NCI-H2227 (cell line): ENCODE measurements around the gene C19orf47.

Source experiments
- DNase-seq: peaks from one replicate; lab custom pipeline; 2025; ENCODE audit not compliant: unreplicated experiment; lab: John Stamatoyannopoulos, UW

The C19orf47 gene

GRCh38 chr19:40320558-40320935 is 27.6 kb downstream of the C19orf47 start:
- no peak for DNase-seq

GRCh38 chr19:40317338-40317737 is 30.9 kb downstream of the C19orf47 start:
- DNase-seq: no peak

DNA sequence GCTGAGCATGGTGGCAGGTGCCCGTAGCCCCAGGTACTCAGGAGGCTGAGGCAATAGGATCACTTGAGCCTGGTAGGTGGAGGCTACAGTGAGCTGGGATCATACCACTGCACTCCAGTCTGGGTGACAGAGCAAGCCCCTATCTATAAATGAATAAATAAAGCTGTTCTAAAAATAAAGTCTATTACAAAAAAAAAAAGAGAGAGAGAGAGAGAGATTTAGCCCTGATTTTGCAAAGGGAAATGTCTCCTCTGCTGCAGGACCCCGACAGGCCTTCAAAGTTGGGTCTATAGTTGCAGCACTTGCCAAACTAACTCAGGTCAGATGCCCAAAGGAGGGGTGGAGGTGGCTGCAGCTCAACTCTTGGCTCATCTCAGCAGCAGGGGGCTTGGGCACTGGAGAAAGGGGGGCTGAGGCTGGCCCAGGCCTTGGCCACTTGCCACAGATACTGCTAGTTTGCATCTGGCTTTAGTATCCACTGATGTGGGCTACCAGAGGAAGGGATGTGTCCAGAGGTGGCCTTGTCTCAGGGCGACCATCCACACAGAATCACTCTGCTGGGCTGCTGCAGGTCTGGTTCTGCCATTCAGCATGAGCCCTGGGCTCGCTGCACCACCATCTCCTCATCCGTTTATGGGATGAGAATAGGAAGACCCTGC is 32.3 kb downstream of the C19orf47 start:
- DNase-seq: no peak

- DNase-seq: no peak
Measured at GRCh38 chr19:40314656-40315055, 33.5 kb downstream of the C19orf47 start.

DNA sequence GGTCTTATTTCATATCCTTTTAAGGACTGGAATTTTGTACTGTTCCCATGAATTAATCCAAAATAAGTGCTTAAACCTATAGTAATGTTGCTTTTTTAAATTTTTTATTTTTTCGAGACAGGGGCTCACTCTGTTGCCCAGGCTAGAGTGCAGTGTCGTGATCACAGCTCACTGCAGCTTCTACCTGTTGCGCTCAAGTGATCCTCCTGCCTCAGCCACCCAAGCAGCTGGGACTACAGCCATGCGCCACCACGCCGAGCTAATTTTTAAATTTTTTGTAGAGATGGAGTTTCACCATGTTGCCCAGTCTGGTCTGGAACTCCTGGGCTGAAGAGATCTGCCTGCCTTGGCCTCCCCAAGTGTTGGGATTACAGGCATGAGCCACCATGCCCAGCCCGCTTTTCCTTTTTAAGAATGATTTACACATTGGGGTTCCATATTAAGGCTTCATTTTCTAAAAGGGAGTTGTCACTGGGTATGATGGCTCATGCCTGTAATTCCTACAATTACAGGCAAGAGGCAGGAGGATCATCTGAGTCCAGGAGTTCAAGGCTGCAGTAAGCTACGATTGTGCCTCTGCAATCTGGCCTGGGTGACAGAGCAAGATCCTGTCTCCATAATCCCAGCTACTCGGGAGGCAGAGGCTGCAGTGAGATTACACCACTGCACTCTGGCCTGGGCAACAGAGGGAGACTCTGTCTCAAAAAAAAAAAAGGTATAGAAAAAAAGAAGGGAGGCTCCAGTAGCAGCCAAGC is 34.8 kb downstream of the C19orf47 start:
- no peak for DNase-seq

GRCh38 chr19:40312533-40312932 is 35.7 kb downstream of the C19orf47 start:
- no peak for DNase-seq

- DNase-seq: no peak
Measured at GRCh38 chr19:40309666-40310065, 38.5 kb downstream of the C19orf47 start.

- peak; percentile 96 for DNase-seq
Measured at GRCh38 chr19:40305403-40305802, 42.8 kb downstream of the C19orf47 start.

- no peak for DNase-seq
Measured at GRCh38 chr19:40304306-40304705, 43.9 kb downstream of the C19orf47 start.

DNA sequence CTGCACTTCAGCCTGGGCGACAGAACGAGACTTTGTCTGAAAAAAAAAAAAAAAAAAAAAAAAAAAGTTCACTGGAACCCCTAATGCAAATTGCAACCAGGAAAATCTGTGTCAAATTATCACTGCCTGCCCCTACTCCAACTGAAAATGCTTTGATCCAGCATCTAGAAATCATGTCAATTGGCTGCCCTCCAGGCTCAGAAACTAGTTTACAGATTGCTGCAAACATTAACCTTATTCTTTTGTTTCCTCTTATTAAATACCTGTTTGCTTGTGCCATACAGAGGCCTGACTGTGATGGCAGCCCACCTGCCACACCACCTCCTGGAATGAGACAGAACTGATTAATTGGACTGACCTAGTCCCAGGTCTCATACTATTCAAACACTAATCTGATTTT is 44.4 kb downstream of the C19orf47 start:
- DNase-seq: no peak

DNA sequence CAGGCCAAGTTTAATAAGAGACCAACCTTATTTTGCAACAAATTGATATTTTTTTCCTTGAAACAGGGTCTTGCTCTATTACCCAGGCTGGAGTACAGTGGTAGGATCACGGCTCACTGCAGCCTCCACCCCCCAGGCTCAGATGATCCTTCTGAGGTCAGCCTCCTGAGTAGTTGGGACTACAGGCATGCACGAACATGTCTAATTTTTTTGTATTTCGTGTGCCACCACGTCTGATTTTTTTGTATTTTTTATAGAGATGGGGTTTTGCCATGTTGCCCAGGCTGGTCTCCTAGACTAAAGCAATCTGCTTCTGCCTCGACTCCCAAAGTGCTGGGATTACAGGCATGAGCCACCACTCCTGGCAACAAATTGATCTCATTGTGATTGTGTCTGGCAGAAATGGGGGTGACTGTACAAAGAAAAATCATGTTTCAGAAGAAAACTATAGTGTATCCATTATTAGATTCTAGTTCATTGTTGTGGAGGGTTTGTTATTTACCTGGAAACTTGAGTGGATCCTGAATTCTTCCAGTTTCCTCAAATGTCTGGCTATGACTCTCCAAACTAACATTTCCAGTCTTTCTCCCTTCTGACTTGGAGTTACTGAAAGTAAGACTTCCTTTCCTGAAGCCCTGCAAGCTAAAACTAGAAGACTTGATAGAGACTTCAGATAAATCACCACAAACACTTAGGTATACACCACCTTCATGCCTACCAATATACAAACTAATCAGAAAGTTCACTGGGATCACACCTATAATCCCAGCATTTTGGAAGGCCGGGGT is 45.8 kb downstream of the C19orf47 start:
- no peak for DNase-seq

DNA sequence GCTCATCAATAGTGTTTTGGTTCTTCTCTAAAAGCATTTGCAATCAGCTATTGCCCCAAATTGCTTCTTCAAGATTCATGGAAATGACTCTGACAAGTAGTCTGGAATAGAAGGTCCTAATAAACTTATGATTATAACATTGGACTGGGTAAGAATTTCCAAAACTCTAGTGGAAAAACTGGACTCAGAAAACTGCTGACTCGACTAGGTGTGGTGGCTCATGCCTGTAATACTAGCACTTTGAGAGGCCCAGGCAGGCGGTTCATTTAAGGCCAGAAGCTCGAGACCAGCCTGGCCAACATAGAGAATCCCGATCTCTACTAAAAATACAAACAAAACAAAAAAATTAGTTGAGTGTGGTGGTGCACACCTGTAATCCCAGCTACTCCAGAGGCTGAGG is 47.5 kb downstream of the C19orf47 start:
- no peak for DNase-seq

DNA sequence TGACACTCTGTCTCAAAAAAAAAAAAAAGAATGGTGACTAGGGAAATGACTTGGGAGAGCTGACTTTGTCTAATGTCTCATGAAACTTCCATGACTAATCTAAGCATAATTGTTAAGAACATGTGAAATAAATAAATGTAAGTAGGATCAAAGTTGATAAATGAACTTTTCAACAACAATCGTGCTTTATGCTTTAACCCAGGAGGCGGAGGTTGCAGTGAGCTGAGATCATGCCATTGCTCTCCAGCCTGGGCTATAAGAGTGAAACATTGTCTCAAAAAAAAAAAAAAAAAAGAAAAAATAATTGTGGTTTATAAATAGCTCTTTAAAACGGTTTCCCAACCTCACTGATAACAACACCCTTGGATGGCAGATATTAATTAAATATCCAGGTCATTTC is 50.2 kb downstream of the C19orf47 start:
- DNase-seq: no peak

- no peak for DNase-seq
Measured at GRCh38 chr19:40294560-40294959, 53.6 kb downstream of the C19orf47 start.

DNA sequence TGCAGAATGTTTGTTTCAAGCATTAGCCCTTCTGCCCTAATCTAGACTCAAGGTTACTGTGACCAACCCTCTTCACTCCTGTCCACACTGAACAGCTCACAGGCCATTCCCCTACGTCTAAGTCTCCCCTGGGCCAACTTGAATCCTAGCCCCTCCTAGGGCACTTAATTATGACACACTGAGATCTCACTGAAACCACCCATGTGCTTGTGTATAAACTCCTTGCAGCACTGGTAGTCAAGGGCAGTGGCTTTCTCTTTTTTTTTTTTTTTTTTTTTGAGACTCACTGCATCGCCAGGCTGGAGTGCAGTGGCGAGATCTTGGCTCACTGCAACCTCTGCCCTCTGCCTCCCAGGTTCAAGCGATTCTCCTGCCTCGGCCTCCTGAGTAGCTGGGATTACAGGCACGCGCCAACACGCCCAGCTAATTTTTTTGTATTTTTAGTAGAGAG is 61.2 kb downstream of the C19orf47 start:
- DNase-seq: no peak

DNA sequence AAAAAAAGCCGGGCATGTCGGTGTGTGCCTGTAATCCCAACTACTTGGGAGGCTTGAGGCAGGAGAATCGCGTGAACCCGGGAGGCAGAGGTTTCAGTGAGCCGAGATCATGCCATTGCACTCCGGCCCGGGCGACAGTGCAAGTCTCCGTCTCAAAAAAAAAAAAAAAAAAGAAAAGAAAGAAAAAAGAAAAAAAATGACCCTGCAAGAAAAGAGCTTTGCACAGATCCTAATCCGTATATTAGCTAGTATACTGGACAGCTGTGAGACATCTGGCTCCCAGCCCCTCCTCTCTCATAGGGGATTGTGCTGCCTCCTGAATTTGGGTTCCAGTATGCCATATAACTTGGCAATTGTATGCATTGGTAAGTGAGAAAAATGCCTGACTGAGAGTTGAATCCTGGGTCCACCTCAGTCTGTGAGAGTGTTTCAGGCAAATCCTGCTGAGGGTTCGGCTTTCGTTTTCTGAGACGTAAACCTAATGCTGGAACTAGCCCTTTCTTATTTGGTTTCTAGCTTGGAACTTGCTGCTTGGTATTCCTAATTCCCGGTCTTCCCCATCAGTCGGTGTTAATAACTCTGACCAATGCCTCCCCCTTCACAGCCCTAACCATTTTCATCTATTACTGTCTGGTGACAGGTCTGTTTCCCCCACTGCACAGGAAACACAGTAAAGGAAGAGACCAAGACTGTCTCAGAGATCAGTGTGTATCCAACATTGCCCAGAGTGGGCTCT is 61.8 kb downstream of the C19orf47 start:
- no peak for DNase-seq

DNA sequence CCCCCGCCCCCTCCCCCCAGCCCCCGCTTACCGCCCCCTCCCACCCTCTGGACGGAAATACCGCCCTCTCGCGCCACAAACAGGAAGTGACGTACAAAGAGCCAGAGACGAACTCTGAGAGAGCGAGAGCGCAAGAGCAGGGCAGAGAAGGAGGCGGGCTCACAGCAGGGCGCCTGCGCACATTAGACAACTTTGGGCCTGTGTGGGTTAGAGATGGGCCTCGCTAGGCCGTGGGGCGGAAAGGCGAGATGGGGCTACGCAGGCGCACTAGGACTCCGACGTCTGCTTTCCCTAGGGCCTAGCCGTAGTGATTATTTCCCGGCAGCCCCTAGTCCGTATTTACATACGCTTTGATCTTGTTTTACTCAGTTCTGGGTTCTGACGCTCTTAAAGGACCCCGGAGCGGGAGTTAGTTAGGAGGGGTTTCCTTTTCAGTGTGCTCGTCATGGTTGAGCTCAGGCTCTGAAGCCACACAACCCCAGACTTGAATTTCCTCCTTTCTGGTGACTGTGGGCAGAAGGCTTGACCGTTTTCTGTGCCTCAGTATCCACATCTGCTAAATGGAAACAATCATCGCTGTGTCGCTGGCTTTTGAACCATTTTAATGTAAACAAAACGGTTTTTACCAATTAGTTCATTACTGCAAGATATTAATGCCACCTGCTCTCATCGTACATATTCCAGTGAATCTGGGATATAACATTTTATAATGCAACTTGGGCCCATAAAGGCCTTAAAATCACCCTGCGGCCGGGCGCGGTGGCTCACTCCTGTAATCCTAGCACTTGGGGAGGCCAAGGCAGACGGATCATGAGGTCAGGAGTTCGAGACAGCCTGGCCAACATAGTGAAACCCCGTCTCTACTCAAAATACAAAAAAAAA is 62.6 kb downstream of the C19orf47 start:
- DNase-seq: peak; percentile 100

- peak; percentile 98 for DNase-seq
Measured at GRCh38 chr19:40284501-40285352, 63.5 kb downstream of the C19orf47 start, which contains the start of gene AKT2. Gene AKT2, minus strand, starts transcription at chr19:40285345. Its CDS starts 20,078 bp downstream, at chr19:40265267.

GRCh38 chr19:40284251-40284500 is 64.0 kb downstream of the C19orf47 start:
- DNase-seq: no peak
